HepG2 (cell line): ENCODE measurements around the gene RPS14. TPM values are rescaled to one million over a fixed set of nuclear protein-coding genes. Genes with fewer than 3 reads are reported as not detected.

Experiments
- ATAC-seq: fragments of 200-7000 bp; cut with Tn5 transposase; 3 replicates; pipeline ENCODE4 v1.9.1; 2020; ENCODE audit warnings: mild to moderate bottlenecking, moderate library complexity
- BruUV-seq: library from RNA; stranded (reverse); fragments of 400-500 nt; replicated peaks from 2 replicates; lab custom pipeline; 2021; lab: Mats Ljungman, UMichigan
- CTCF ChIA-PET: fragments of 300-600 bp; formaldehyde crosslinking; extraction: SDS; loops from one replicate; lab custom pipeline; 2021; ENCODE audit warnings: low total read pairs, inconsistent platforms, low intra/inter-chr PET ratio; lab: Yijun Ruan, JAX
- POLR2A ChIA-PET: fragments of 350-600 bp; sonication (Branson Sonifier 250); formaldehyde crosslinking; loops from one replicate; lab custom pipeline; 2020; ENCODE audit warnings: antibody characterized with exemption, inconsistent platforms; lab: Yijun Ruan, JAX
- DNase-seq: peaks from one replicate; pipeline ENCODE4 v3.0.0-alpha.2; 2015; ENCODE audit warnings: low spot score
- FAIRE-seq: peaks from 3 replicates; lab custom pipeline; 2011; peaks lifted over from hg19 to GRCh38; lab: Jason Lieb, UNC
- H2AFZ ChIP-seq: one replicate; pipeline ENCODE4 v1.6.1; 2011; ENCODE audit warnings: low read length, inconsistent platforms
- H3K27ac ChIP-seq: fragments of 300-600 bp; 3 replicates; pipeline ENCODE4 v1.8.0; 2011; ENCODE audit warnings: mixed run types, mild to moderate bottlenecking, mixed read lengths, low read length, inconsistent platforms; ENCODE audit not compliant: insufficient read depth; ENCODE audit errors: extremely low read length
- H3K27me3 ChIP-seq, 2 experiments: fragments of 200-600 bp in 1 of 2; 2 replicates in 1 of 2; 3 replicates in 1 of 2; pipeline versions ENCODE4 v1.6.0 to v1.8.0; 2011; ENCODE audit warnings: low read length in 2 of 2, mild to moderate bottlenecking in 2 of 2, moderate library complexity in 2 of 2, inconsistent platforms in 1 of 2; ENCODE audit not compliant: insufficient read depth in 2 of 2, control insufficient read depth in 1 of 2
- H3K36me3 ChIP-seq, 2 experiments: fragments of 200-600 bp in 1 of 2; replicated peaks in 1 of 2; 2 replicates in 1 of 2; 3 replicates in 1 of 2; pipeline versions ENCODE4 v1.5.1 to v1.8.0; 2011; ENCODE audit warnings: low read length in 2 of 2, inconsistent platforms in 1 of 2; ENCODE audit not compliant: insufficient read depth in 2 of 2, control insufficient read depth in 1 of 2
- H3K4me1 ChIP-seq: 2 replicates; pipeline ENCODE4 v1.5.1; 2012; ENCODE audit warnings: low read length, inconsistent platforms; ENCODE audit not compliant: insufficient read depth
- H3K4me2 ChIP-seq: 2 replicates; pipeline ENCODE4 v1.6.0; 2011; ENCODE audit warnings: low read depth, low read length, inconsistent platforms
- H3K4me3 ChIP-seq, 3 experiments: fragments of 200-600 bp in 1 of 3; sonication (generic), shearing (Covaris generic) in 1 of 3; replicated peaks in 1 of 3; 2 replicates each; pipeline ENCODE4 v1.5.1; 2011 to 2016; ENCODE audit warnings: low read length in 3 of 3, inconsistent platforms in 2 of 3, low read depth in 2 of 3, mild to moderate bottlenecking in 2 of 3, control low read depth in 1 of 3, mixed read lengths in 1 of 3; ENCODE audit not compliant: insufficient read depth in 1 of 3
- H3K79me2 ChIP-seq: one replicate; pipeline ENCODE4 v1.6.1; 2011; ENCODE audit warnings: low read length, inconsistent platforms; ENCODE audit not compliant: insufficient read depth
- H3K9ac ChIP-seq: 2 replicates; pipeline ENCODE4 v1.6.0; 2011; ENCODE audit warnings: mild to moderate bottlenecking, low read depth, low read length, inconsistent platforms; ENCODE audit not compliant: insufficient read depth
- H3K9me3 ChIP-seq: 2 replicates; pipeline ENCODE4 v1.5.1; 2012; ENCODE audit warnings: mild to moderate bottlenecking, low read length
- H4K20me1 ChIP-seq: 2 replicates; pipeline ENCODE4 v1.6.0; 2011; ENCODE audit warnings: inconsistent platforms, mild to moderate bottlenecking, low read length, moderate library complexity; ENCODE audit not compliant: insufficient read depth
- CBX1 ChIP-seq: IDR thresholded peaks from one replicate; pipeline ENCODE4 v1.6.1; 2016; ENCODE audit warnings: antibody characterized with exemption, low read depth
- FOSL2 ChIP-seq: sonication (generic); formaldehyde crosslinking; IDR thresholded peaks from 2 replicates; pipeline ENCODE4 v1.4.0; 2020; ENCODE audit warnings: missing genetic modification reagents
- NONO ChIP-seq, 2 experiments: fragments of 450-650 bp in 1 of 2; sonication (generic) in 1 of 2; formaldehyde crosslinking in 1 of 2; IDR thresholded peaks in 1 of 2; conservative IDR thresholded peaks in 1 of 2; 2 replicates each; pipeline versions ENCODE4 v1.6.1 to v1.8.0; 2017 to 2022; ENCODE audit warnings: mild to moderate bottlenecking in 1 of 2, missing genetic modification reagents in 1 of 2, moderate library complexity in 1 of 2
- TOE1 ChIP-seq: sonication (generic); formaldehyde crosslinking; IDR thresholded peaks from 2 replicates; pipeline ENCODE4 v1.4.0; 2020; ENCODE audit warnings: mild to moderate bottlenecking, missing genetic modification reagents
- YEATS2 ChIP-seq: sonication (generic); formaldehyde crosslinking; IDR thresholded peaks from 2 replicates; pipeline ENCODE4 v1.4.0; 2020; ENCODE audit warnings: missing genetic modification reagents, borderline replicate concordance
- ZNF274 ChIP-seq: sonication (generic); formaldehyde crosslinking; IDR thresholded peaks from 2 replicates; pipeline ENCODE4 v1.5.1; 2020; ENCODE audit warnings: mild to moderate bottlenecking, missing genetic modification reagents
- ZNF775 ChIP-seq: sonication (generic); formaldehyde crosslinking; IDR thresholded peaks from 2 replicates; pipeline ENCODE4 v1.4.0; 2020; ENCODE audit warnings: missing genetic modification reagents, mild to moderate bottlenecking, moderate library complexity, borderline replicate concordance
- WGBS: methylation state at CpG from one replicate; pipeline ENCODE4 v1.1.6; 2017; ENCODE audit warnings: low lambda C conversion rate; 5-methylcytosine and 5-hydroxymethylcytosine counted together
- in situ Hi-C: cut with HindIII; loops from 2 replicates; pipeline ENCODE4 v1.10.0; 2017; ENCODE audit warnings: low pct_unique_long_range_greater_than_20kb; ENCODE audit not compliant: extremely low pct_ligation_motif_present
- intact Hi-C: fragments of 100-400 bp; cut with micrococcal nuclease; formaldehyde crosslinking; loops from one replicate; pipeline ENCODE4 v1.10.0; 2022; ENCODE audit not compliant: unreplicated experiment
- polyA plus RNA-seq, 8 experiments: library from polyadenylated mRNA; depleted of rRNA in 3 of 8; stranded (reverse) in 7 of 8; unstranded in 1 of 8; fragments of >200 nt; fragmentation: Illumina TruSeq in 4 of 8; extraction: Trizol in 4 of 8; gene quantifications; 2 replicates each; pipeline versions ENCODE4 v1.2.1 to v1.2.3, GENCODE V29; 2011 to 2016; ENCODE audit warnings: low read depth in 4 of 8, missing spikeins in 1 of 8, mixed read lengths in 1 of 8; ENCODE audit not compliant: insufficient read depth in 1 of 8
- total RNA-seq, 5 experiments: library from RNA; depleted of rRNA; stranded (reverse); fragments of >200 nt; fragmentation: Illumina TruSeq; extraction: Trizol; gene quantifications; 2 replicates each; pipeline ENCODE4 v1.2.3, GENCODE V29; 2016; ENCODE audit warnings: low read depth in 1 of 5
- TF ChIP-seq, protein P1 (sequence below): sonication (generic); formaldehyde crosslinking; IDR thresholded peaks from 2 replicates; pipeline ENCODE4 v1.4.0; 2020; ENCODE audit warnings: mild to moderate bottlenecking, missing genetic modification reagents, borderline replicate concordance
- TF ChIP-seq, protein P2 (sequence below): sonication (generic); formaldehyde crosslinking; IDR thresholded peaks from 2 replicates; pipeline ENCODE4 v1.5.1; 2020; ENCODE audit warnings: mild to moderate bottlenecking, missing genetic modification reagents, moderate library complexity
- TF ChIP-seq, protein P3 (sequence below): IDR thresholded peaks from 2 replicates; pipeline ENCODE4 v1.6.1; 2016; ENCODE audit warnings: low read depth, missing genetic modification reagents, missing compliant biosample characterization

RPS14 gene
- total and polyA plus RNA-seq, 2 of the 13 experiments (the other 11 are each of a cell fraction or from before 2014, with no cell fraction given) = 2,116 to 3,295 TPM

DNA sequence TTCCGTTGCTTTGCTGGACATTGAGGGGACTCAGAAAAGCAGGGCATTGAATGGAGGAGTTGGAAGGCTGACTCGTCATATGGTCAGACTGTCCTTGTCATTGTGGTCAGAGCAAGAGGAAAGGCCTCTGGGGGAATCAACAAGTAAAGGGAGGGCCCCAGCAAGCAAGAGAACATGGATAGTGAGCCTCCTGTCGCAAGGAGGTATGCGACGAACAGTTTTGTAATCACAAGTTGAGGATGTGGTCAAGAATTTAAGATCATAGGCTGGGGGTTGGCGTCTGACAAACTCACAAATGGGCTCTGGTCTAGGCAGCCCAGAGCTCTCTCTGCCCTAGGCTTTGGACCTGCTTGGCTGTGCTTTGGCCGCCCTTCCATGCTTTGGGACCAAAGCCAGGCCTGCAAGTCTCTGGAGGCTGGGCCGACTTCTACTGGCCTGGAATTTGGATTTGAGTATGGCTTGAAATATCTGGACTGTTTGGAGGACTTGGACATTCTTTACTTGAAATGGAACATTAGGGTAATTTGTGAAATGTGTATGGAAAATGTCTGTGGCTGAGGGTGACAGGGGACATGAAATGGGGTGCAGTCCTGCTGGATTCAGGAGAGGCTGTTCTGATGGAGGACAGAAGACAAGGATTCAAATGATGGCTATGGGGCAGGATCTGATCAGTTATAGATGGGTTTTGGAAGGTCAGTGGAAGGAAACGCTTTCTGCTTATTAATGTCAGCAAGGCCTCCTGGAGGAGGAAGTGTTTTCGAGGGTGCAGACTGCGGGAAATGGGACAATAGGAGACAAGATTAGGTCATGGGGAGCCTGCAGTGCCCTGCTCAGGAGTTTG is 39.2 kb upstream of the RPS14 start:
- DNase-seq (no peak), ATAC-seq (no peak), FAIRE-seq (no peak)
- Histone ChIP-seq H3K4me1 (peaks cover 70% of the 10 kb centered on the region), H3K9me3 (no peaks in the 10 kb centered on the region), H3K4me3 (no peak overlapping the region), H3K9ac (no peak overlapping the region), H3K27ac (peak overlapping the region; percentile 11), H3K4me2 (peak overlapping the region; percentile 81), H4K20me1 (peaks cover 54% of the 10 kb centered on the region), H3K36me3 (peaks cover 1 to 33% of the 10 kb centered on the region in 2 experiments; a peak in 3 of 5 replicates), H3K27me3 (no peaks in the 10 kb centered on the region; a peak in 1 of 5 replicates), H3K79me2 (peaks cover 71% of the 10 kb centered on the region), H2AFZ (no peak overlapping the region)
- POLR2A ChIA-PET = interaction anchor here (1.3 to 2.3 kb wide), 3 partner anchors 22 to 54 kb away, joined by 6 to 8 read pairs (median 7); no protein-coding TSS in a partner anchor
- in situ Hi-C loops = loop anchor here (5.0 kb wide), 1 partner anchor 34 kb away; no protein-coding TSS in a partner anchor
- intact Hi-C loops = no loop called here
- BruUV-seq = no TSS peak
- 86% methylated on average over 10 of the region's 11 CpGs for WGBS
- CTCF ChIA-PET = interaction anchor here (1.4 to 1.8 kb wide), 3 partner anchors 28 to 56 kb away, joined by 3 to 10 read pairs (median 4); no protein-coding TSS in a partner anchor
- no peak for TF ChIP-seq CBX1
- 0 out of 2 replicates have a peak, but pooled peaks have one; percentile 12 for TF ChIP-seq YEATS2
- TF ChIP-seq, protein P1, sequence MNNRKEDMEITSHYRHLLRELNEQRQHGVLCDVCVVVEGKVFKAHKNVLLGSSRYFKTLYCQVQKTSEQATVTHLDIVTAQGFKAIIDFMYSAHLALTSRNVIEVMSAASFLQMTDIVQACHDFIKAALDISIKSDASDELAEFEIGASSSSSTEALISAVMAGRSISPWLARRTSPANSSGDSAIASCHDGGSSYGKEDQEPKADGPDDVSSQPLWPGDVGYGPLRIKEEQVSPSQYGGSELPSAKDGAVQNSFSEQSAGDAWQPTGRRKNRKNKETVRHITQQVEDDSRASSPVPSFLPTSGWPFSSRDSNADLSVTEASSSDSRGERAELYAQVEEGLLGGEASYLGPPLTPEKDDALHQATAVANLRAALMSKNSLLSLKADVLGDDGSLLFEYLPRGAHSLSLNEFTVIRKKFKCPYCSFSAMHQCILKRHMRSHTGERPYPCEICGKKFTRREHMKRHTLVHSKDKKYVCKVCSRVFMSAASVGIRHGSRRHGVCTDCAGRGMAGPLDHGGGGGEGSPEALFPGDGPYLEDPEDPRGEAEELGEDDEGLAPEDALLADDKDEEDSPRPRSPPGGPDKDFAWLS = no peak
- TF ChIP-seq, protein P2, sequence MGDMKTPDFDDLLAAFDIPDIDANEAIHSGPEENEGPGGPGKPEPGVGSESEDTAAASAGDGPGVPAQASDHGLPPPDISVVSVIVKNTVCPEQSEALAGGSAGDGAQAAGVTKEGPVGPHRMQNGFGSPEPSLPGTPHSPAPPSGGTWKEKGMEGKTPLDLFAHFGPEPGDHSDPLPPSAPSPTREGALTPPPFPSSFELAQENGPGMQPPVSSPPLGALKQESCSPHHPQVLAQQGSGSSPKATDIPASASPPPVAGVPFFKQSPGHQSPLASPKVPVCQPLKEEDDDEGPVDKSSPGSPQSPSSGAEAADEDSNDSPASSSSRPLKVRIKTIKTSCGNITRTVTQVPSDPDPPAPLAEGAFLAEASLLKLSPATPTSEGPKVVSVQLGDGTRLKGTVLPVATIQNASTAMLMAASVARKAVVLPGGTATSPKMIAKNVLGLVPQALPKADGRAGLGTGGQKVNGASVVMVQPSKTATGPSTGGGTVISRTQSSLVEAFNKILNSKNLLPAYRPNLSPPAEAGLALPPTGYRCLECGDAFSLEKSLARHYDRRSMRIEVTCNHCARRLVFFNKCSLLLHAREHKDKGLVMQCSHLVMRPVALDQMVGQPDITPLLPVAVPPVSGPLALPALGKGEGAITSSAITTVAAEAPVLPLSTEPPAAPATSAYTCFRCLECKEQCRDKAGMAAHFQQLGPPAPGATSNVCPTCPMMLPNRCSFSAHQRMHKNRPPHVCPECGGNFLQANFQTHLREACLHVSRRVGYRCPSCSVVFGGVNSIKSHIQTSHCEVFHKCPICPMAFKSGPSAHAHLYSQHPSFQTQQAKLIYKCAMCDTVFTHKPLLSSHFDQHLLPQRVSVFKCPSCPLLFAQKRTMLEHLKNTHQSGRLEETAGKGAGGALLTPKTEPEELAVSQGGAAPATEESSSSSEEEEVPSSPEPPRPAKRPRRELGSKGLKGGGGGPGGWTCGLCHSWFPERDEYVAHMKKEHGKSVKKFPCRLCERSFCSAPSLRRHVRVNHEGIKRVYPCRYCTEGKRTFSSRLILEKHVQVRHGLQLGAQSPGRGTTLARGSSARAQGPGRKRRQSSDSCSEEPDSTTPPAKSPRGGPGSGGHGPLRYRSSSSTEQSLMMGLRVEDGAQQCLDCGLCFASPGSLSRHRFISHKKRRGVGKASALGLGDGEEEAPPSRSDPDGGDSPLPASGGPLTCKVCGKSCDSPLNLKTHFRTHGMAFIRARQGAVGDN (CRISPR knock-in tag) = peak; percentile 10; the same call in 1 of the 2 replicates
- no peak for TF ChIP-seq ZNF775
- no peak for TF ChIP-seq NONO (IDR thresholded peaks at IDR 0.05)
- no peak for TF ChIP-seq NONO (CRISPR knock-in tag; conservative IDR thresholded peaks at IDR 0.05)
- no peak for TF ChIP-seq TOE1 (CRISPR knock-in tag)
- TF ChIP-seq, protein P3, sequence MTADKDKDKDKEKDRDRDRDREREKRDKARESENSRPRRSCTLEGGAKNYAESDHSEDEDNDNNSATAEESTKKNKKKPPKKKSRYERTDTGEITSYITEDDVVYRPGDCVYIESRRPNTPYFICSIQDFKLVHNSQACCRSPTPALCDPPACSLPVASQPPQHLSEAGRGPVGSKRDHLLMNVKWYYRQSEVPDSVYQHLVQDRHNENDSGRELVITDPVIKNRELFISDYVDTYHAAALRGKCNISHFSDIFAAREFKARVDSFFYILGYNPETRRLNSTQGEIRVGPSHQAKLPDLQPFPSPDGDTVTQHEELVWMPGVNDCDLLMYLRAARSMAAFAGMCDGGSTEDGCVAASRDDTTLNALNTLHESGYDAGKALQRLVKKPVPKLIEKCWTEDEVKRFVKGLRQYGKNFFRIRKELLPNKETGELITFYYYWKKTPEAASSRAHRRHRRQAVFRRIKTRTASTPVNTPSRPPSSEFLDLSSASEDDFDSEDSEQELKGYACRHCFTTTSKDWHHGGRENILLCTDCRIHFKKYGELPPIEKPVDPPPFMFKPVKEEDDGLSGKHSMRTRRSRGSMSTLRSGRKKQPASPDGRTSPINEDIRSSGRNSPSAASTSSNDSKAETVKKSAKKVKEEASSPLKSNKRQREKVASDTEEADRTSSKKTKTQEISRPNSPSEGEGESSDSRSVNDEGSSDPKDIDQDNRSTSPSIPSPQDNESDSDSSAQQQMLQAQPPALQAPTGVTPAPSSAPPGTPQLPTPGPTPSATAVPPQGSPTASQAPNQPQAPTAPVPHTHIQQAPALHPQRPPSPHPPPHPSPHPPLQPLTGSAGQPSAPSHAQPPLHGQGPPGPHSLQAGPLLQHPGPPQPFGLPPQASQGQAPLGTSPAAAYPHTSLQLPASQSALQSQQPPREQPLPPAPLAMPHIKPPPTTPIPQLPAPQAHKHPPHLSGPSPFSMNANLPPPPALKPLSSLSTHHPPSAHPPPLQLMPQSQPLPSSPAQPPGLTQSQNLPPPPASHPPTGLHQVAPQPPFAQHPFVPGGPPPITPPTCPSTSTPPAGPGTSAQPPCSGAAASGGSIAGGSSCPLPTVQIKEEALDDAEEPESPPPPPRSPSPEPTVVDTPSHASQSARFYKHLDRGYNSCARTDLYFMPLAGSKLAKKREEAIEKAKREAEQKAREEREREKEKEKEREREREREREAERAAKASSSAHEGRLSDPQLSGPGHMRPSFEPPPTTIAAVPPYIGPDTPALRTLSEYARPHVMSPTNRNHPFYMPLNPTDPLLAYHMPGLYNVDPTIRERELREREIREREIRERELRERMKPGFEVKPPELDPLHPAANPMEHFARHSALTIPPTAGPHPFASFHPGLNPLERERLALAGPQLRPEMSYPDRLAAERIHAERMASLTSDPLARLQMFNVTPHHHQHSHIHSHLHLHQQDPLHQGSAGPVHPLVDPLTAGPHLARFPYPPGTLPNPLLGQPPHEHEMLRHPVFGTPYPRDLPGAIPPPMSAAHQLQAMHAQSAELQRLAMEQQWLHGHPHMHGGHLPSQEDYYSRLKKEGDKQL = no peak
- peak; percentile 34; the same call in 1 of the 2 replicates for TF ChIP-seq FOSL2 (CRISPR knock-in tag)
- no peak for TF ChIP-seq ZNF274
